ENCODE data around the gene NECAB3.

NECAB3 gene

GRCh38 chr20:33696448-33696847 lies 22.2 kb upstream of the NECAB3 start:
- no peak for DNase-seq

GRCh38 chr20:33694639-33695012 lies 20.4 kb upstream of the NECAB3 start:
- no peak for DNase-seq

- DNase-seq, result no peak
Measured at GRCh38 chr20:33693741-33694638, 19.8 kb upstream of the NECAB3 start.

- DNase-seq, result no peak
Measured at GRCh38 chr20:33693289-33693688, 19.1 kb upstream of the NECAB3 start.

- peak; percentile 73 for DNase-seq
Measured at GRCh38 chr20:33689973-33690372, 15.7 kb upstream of the NECAB3 start.

GRCh38 chr20:33689493-33689892 lies 15.3 kb upstream of the NECAB3 start:
- no peak for DNase-seq

GRCh38 chr20:33688938-33689424 lies 14.8 kb upstream of the NECAB3 start:
- DNase-seq, result no peak

- no peak for DNase-seq
Measured at GRCh38 chr20:33687993-33688937, 14.0 kb upstream of the NECAB3 start.

GRCh38 chr20:33687370-33687915 lies 13.2 kb upstream of the NECAB3 start:
- DNase-seq, result no peak

- no peak for DNase-seq
Measured at GRCh38 chr20:33686984-33687366, 12.7 kb upstream of the NECAB3 start.

GRCh38 chr20:33686100-33686983 lies 12.1 kb upstream of the NECAB3 start, which contains the start of gene E2F1:
E2F1 (minus strand) TSS chr20:33686385; CDS start chr20:33686264, 121 bp downstream.
- peak; percentile 98 for DNase-seq

GRCh38 chr20:33685328-33686099 lies 11.3 kb upstream of the NECAB3 start:
- peak; percentile 83 for DNase-seq

GRCh38 chr20:33684533-33685327 lies 10.5 kb upstream of the NECAB3 start:
- no peak for DNase-seq

GRCh38 chr20:33681728-33682353 lies 7.6 kb upstream of the NECAB3 start:
- DNase-seq, result no peak

- no peak for DNase-seq
Measured at GRCh38 chr20:33681288-33681687, 7.1 kb upstream of the NECAB3 start.

GRCh38 chr20:33680686-33681085 lies 6.5 kb upstream of the NECAB3 start:
- DNase-seq, result no peak

GRCh38 chr20:33679758-33680485 lies 5.7 kb upstream of the NECAB3 start:
- peak; percentile 79 for DNase-seq

- DNase-seq, result no peak
Measured at GRCh38 chr20:33677991-33678702, 3.9 kb upstream of the NECAB3 start.
